Measurements from ENCODE around the gene MTRF1L.
A peak's percentile ranks its signal among the peaks of the same experiment; 100 is the strongest.

MTRF1L gene

DNA sequence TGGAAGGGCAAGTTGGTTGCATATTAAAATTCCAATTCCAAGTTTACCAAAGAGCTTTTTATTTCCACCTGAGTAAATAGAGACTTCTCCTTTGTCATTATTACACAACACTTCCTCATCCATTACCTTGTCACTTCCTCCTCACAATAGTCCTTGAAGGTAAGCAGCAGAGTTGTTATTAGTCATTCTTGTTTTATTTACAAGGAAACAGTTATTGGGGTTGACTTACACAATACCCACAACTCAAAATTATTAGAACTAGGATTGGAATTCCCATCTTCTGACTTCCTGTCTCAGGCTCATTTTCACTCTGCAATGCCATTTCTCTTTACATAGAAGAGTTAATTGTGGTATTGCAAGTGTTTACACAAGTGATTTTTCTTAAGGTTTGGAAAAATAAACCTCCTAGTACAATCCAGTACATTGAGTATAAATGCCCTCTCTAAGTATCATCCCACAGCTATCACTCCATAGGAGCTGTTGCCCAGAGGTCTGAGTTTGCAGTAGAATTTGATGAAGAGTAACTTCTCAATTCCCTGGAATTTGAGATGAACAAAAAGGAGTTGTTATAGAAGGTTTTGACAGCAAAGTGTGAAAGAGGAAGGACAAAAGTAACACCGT lies 28.9 kb upstream of the MTRF1L start:
- Histone ChIP-seq H3K27me3 (ENCODE audit: control insufficient read depth, insufficient read depth, low read length) (no peaks in the 10 kb centered on the region), H3K9me3 (ENCODE audit: control insufficient read depth, insufficient read depth, low read length) (no peaks in the 10 kb centered on the region), H3K27ac (ENCODE audit: low read depth, low read length) (peak overlapping the region; percentile 20), H3K4me1 (ENCODE audit: control insufficient read depth, insufficient read depth, low read length) (peaks cover 18% of the 10 kb centered on the region), H3K9ac (ENCODE audit: low read depth, low read length) (no peak overlapping the region), H3K36me3 (ENCODE audit: control insufficient read depth, insufficient read depth, low read length) (no peaks in the 10 kb centered on the region), H3K4me3 (ENCODE audit: low read depth, low read length) (no peak overlapping the region)

DNA sequence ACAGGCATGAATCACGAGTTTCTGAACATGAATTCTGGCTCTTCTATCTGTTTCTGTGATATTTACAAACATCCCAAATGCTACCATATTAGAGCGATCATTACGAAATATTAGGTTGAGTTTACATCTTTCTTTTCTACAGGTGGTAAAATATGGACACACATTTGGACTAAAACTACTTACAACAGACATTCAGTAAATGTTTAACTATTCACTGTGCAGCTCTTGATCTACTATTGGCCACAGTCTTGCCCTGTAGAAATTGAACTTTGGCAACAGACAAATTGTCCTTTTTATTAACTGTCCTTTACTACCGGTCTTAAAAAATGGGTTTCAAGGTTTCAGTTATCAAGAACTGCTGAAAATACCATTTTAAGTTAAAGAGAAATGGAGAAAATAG lies 26.5 kb upstream of the MTRF1L start:
- no peak overlapping the region for H3K9ac ChIP-seq (ENCODE audit: low read depth, low read length)
- no peaks in the 10 kb centered on the region for H3K36me3 ChIP-seq (ENCODE audit: control insufficient read depth, insufficient read depth, low read length)
- peaks cover 18% of the 10 kb centered on the region for H3K4me1 ChIP-seq (ENCODE audit: control insufficient read depth, insufficient read depth, low read length)
- no peaks in the 10 kb centered on the region for H3K9me3 ChIP-seq (ENCODE audit: control insufficient read depth, insufficient read depth, low read length)
- no peak overlapping the region for H3K4me3 ChIP-seq (ENCODE audit: low read depth, low read length)
- H3K27me3 ChIP-seq (ENCODE audit: control insufficient read depth, insufficient read depth, low read length) = no peaks in the 10 kb centered on the region
- H3K27ac ChIP-seq (ENCODE audit: low read depth, low read length) = no peak overlapping the region

DNA sequence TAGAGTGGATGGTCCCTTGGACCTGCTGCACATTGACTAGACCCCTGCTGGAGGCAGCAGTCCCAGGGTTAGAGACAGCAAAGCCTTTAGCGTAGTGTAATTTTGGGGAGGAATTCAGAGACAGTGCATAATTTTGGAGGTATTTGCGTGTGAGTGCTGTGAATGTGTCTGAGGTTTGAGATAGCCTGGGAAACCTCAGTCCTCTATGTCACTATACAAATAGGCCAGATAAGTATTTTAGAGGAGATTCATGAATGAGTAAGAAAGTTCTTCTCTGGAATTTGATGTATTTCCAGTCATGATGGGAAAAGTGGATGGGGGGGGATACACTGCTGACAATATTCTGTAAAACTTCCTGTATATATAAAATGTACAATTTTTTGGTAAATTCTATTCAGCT lies 25.8 kb upstream of the MTRF1L start:
- H3K27ac ChIP-seq (ENCODE audit: low read depth, low read length) = no peak overlapping the region
- no peaks in the 10 kb centered on the region for H3K9me3 ChIP-seq (ENCODE audit: control insufficient read depth, insufficient read depth, low read length)
- H3K4me3 ChIP-seq (ENCODE audit: low read depth, low read length) = no peak overlapping the region
- H3K36me3 ChIP-seq (ENCODE audit: control insufficient read depth, insufficient read depth, low read length) = no peaks in the 10 kb centered on the region
- no peak overlapping the region for H3K9ac ChIP-seq (ENCODE audit: low read depth, low read length)
- H3K4me1 ChIP-seq (ENCODE audit: control insufficient read depth, insufficient read depth, low read length) = peaks cover 18% of the 10 kb centered on the region
- H3K27me3 ChIP-seq (ENCODE audit: control insufficient read depth, insufficient read depth, low read length) = no peaks in the 10 kb centered on the region

DNA sequence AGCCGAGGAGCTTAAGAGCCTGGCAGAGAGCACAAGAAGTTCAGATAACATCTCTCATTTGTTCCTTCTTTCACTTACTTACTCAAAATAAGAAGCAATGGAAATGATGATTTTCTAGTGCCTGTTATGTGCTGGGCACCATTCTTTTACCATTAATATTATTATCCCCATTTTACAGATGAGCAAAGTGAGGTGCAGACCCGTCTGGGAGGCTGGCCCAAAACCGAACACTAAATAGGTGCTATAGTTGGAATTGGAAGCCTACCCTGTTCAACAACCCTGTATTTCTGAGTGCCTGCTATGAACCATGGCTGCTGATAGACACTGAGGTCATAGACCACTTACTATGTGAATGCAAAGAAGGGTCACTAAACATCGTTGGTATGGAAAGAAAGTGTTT lies 25.0 kb upstream of the MTRF1L start:
- no peak overlapping the region for H3K9ac ChIP-seq (ENCODE audit: low read depth, low read length)
- no peaks in the 10 kb centered on the region for H3K27me3 ChIP-seq (ENCODE audit: control insufficient read depth, insufficient read depth, low read length)
- H3K27ac ChIP-seq (ENCODE audit: low read depth, low read length) = no peak overlapping the region
- no peaks in the 10 kb centered on the region for H3K9me3 ChIP-seq (ENCODE audit: control insufficient read depth, insufficient read depth, low read length)
- peaks cover 18% of the 10 kb centered on the region for H3K4me1 ChIP-seq (ENCODE audit: control insufficient read depth, insufficient read depth, low read length)
- no peaks in the 10 kb centered on the region for H3K36me3 ChIP-seq (ENCODE audit: control insufficient read depth, insufficient read depth, low read length)
- no peak overlapping the region for H3K4me3 ChIP-seq (ENCODE audit: low read depth, low read length)

DNA sequence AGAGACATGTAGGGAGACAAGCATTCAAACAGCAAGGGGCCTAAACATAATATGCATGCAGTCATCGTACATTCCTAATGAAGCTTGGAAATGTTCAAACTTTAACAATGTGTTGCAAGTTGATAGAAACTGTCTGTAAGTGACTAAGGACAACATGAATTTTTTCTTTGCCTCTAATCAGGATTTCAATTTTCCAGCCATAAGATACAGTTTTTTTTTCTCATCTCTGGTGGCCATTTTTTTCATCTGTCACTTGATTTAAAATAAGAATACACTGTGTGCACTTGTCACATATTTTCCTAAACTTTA lies 22.2 kb upstream of the MTRF1L start:
- Histone ChIP-seq H3K9me3 (ENCODE audit: control insufficient read depth, insufficient read depth, low read length) (no peaks in the 10 kb centered on the region), H3K36me3 (ENCODE audit: control insufficient read depth, insufficient read depth, low read length) (no peaks in the 10 kb centered on the region), H3K4me3 (ENCODE audit: low read depth, low read length) (no peak overlapping the region), H3K9ac (ENCODE audit: low read depth, low read length) (no peak overlapping the region), H3K4me1 (ENCODE audit: control insufficient read depth, insufficient read depth, low read length) (no peaks in the 10 kb centered on the region), H3K27ac (ENCODE audit: low read depth, low read length) (no peak overlapping the region), H3K27me3 (ENCODE audit: control insufficient read depth, insufficient read depth, low read length) (no peaks in the 10 kb centered on the region)

DNA sequence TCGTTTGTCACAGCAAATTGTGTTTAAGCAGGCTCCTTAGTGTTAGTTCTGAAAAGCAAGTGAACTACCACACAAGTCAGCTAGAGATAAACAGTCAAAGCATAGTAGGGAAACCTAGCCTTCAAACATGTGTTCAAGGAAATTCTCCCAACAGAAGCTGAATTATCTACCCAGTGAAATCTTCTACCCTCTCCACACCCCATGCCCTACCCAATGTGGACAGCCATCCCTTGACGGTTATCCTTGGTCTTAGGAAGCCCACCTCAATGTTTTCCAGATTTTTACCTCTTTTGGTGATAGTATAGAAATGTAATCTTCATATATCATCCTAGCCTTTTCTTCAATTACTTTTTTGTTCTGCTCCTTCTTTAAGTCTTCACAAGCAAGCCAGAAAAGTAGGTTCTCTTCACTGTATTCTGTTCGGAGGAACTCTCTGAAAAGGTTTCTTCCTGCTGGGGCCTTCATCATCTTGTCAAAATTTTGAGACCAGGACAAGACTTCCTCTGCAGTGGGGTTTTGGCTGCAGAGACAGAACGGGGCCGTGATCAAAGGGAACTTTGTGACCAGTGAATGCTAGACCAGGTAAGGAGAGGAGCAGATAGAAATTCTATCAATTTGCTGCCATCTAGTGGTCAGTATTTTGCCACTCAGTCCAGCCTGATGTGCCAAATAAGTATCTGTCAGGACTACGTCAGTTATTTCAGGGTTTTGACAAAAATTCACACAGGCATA lies 21.6 kb upstream of the MTRF1L start:
- no peak overlapping the region for H3K4me3 ChIP-seq (ENCODE audit: low read depth, low read length)
- no peak overlapping the region for H3K9ac ChIP-seq (ENCODE audit: low read depth, low read length)
- no peaks in the 10 kb centered on the region for H3K36me3 ChIP-seq (ENCODE audit: control insufficient read depth, insufficient read depth, low read length)
- H3K9me3 ChIP-seq (ENCODE audit: control insufficient read depth, insufficient read depth, low read length) = no peaks in the 10 kb centered on the region
- H3K27me3 ChIP-seq (ENCODE audit: control insufficient read depth, insufficient read depth, low read length) = no peaks in the 10 kb centered on the region
- no peak overlapping the region for H3K27ac ChIP-seq (ENCODE audit: low read depth, low read length)
- no peaks in the 10 kb centered on the region for H3K4me1 ChIP-seq (ENCODE audit: control insufficient read depth, insufficient read depth, low read length)

DNA sequence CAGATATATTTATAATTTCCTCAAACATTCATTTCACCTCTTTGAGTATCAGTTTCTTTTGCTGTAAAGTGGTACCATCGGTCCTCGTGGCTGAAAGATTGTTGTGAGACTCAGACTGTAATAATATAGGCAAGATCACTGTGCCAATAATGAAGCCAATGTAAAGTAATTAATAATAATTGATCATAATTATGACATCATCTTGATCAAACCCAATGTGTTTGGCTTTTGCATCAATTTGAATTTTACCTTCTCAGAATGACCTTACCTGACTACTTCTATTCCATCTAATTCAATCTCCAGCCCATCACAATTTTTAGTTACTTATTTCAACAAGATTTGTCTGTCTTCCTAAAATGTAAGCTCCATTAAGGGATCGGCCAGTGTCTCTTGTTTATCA lies 15.8 kb upstream of the MTRF1L start:
- Histone ChIP-seq H3K9me3 (ENCODE audit: control insufficient read depth, insufficient read depth, low read length) (no peaks in the 10 kb centered on the region), H3K9ac (ENCODE audit: low read depth, low read length) (no peak overlapping the region), H3K27me3 (ENCODE audit: control insufficient read depth, insufficient read depth, low read length) (no peaks in the 10 kb centered on the region), H3K4me3 (ENCODE audit: low read depth, low read length) (no peak overlapping the region), H3K36me3 (ENCODE audit: control insufficient read depth, insufficient read depth, low read length) (no peaks in the 10 kb centered on the region), H3K4me1 (ENCODE audit: control insufficient read depth, insufficient read depth, low read length) (no peaks in the 10 kb centered on the region), H3K27ac (ENCODE audit: low read depth, low read length) (no peak overlapping the region)

DNA sequence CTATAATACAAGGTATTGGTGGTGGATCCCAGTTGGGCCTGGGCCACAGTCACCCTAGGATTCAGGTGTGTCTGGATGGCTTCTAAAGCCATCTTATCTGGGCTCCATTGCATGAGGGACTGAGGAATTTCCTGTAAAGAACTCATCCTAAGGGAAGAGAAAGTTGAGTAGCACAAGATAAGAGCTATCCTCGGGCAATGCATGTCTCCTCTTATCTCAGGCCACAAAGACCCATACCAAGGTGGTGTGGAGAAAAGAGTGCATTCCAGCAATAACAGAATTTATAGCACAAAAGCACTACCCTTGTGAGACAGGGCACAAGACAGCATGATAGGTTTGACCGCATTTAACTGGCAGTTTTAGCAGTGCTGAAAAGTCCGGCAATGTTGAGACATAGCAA lies 14.3 kb upstream of the MTRF1L start:
- no peaks in the 10 kb centered on the region for H3K36me3 ChIP-seq (ENCODE audit: control insufficient read depth, insufficient read depth, low read length)
- H3K9me3 ChIP-seq (ENCODE audit: control insufficient read depth, insufficient read depth, low read length) = no peaks in the 10 kb centered on the region
- H3K27ac ChIP-seq (ENCODE audit: low read depth, low read length) = no peak overlapping the region
- H3K4me3 ChIP-seq (ENCODE audit: low read depth, low read length) = no peak overlapping the region
- H3K9ac ChIP-seq (ENCODE audit: low read depth, low read length) = no peak overlapping the region
- H3K4me1 ChIP-seq (ENCODE audit: control insufficient read depth, insufficient read depth, low read length) = no peaks in the 10 kb centered on the region
- no peaks in the 10 kb centered on the region for H3K27me3 ChIP-seq (ENCODE audit: control insufficient read depth, insufficient read depth, low read length)

DNA sequence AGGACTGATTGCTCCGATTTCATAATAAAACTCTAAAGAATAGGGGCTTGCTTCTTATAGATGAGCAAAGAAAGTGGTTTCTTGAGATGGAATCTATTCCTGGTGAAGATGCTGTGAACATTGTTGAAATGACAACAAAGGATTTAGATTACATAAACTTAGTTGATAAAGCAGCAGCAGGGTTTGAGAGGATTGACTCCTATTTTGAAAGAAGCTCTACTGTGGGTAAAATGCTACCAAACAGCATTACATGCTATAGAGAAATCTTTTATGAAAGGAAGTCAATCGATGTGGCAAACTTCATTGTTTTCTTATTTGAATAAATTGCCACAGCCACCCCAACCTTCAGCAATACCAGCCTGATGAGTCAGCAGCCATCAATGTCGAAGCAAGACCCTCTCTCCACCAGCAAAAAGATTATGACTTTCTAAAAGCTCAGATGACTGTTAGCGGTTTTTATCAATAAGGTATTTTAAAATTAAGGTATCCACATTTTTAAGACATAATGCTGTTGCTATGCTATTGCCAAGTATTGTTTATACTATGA lies 12.7 kb upstream of the MTRF1L start:
- Histone ChIP-seq H3K9ac (ENCODE audit: low read depth, low read length) (no peak overlapping the region), H3K9me3 (ENCODE audit: control insufficient read depth, insufficient read depth, low read length) (no peaks in the 10 kb centered on the region), H3K4me3 (ENCODE audit: low read depth, low read length) (no peak overlapping the region), H3K27me3 (ENCODE audit: control insufficient read depth, insufficient read depth, low read length) (no peaks in the 10 kb centered on the region), H3K36me3 (ENCODE audit: control insufficient read depth, insufficient read depth, low read length) (no peaks in the 10 kb centered on the region), H3K4me1 (ENCODE audit: control insufficient read depth, insufficient read depth, low read length) (no peaks in the 10 kb centered on the region), H3K27ac (ENCODE audit: low read depth, low read length) (no peak overlapping the region)

DNA sequence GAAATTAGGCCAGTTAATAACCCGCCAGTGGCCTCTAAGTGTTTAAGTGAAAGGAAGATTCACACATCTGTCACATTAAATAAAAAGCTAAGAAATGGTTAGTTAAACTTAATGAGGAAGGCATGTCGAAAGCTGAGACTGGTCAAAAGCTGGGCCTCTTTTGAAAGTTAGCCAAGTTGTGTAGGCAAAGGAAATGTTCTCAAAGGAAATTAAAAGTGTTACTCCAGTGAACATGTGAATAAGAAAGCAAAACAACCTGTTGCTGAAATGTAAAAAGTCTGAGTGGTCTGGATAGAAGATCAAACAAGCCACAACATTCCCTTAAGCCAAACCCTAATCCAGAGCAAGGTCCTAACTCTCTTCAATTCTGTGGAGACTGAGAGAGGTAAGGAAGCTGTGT lies 10.9 kb upstream of the MTRF1L start:
- Histone ChIP-seq H3K27ac (ENCODE audit: low read depth, low read length) (no peak overlapping the region), H3K4me1 (ENCODE audit: control insufficient read depth, insufficient read depth, low read length) (no peaks in the 10 kb centered on the region), H3K27me3 (ENCODE audit: control insufficient read depth, insufficient read depth, low read length) (no peaks in the 10 kb centered on the region), H3K9me3 (ENCODE audit: control insufficient read depth, insufficient read depth, low read length) (no peaks in the 10 kb centered on the region), H3K9ac (ENCODE audit: low read depth, low read length) (no peak overlapping the region), H3K4me3 (ENCODE audit: low read depth, low read length) (no peak overlapping the region), H3K36me3 (ENCODE audit: control insufficient read depth, insufficient read depth, low read length) (no peaks in the 10 kb centered on the region)

DNA sequence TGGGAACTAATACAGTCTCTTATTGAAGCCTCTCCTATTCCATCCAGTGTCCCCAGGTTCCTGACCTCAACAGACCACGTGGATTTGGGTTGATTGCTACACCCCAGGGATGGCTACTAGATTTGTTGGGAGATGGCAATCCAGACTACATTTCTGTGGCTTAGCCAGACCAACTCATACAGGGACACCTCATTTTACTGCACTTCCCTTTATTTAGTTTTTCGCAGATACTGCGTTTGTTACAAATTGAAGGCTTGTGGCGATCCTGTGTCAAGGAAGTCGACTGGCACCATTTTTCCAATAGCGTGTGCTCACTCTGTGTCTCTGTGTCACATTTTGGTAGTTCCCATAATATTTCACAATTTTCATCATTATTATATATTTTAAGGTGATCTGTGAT lies 10.3 kb upstream of the MTRF1L start:
- Histone ChIP-seq H3K9ac (ENCODE audit: low read depth, low read length) (no peak overlapping the region), H3K4me1 (ENCODE audit: control insufficient read depth, insufficient read depth, low read length) (no peaks in the 10 kb centered on the region), H3K27ac (ENCODE audit: low read depth, low read length) (no peak overlapping the region), H3K36me3 (ENCODE audit: control insufficient read depth, insufficient read depth, low read length) (no peaks in the 10 kb centered on the region), H3K4me3 (ENCODE audit: low read depth, low read length) (no peak overlapping the region), H3K27me3 (ENCODE audit: control insufficient read depth, insufficient read depth, low read length) (no peaks in the 10 kb centered on the region), H3K9me3 (ENCODE audit: control insufficient read depth, insufficient read depth, low read length) (no peaks in the 10 kb centered on the region)

Measured in HUES48 (cell line).